ENCODE data around the gene COX6A1.
"Not testable (repeated sequence)": the region's sequence is repeated elsewhere in the genome, so short reads cannot be mapped to it uniquely, and the experiment has no call there.

COX6A1 gene

DNA sequence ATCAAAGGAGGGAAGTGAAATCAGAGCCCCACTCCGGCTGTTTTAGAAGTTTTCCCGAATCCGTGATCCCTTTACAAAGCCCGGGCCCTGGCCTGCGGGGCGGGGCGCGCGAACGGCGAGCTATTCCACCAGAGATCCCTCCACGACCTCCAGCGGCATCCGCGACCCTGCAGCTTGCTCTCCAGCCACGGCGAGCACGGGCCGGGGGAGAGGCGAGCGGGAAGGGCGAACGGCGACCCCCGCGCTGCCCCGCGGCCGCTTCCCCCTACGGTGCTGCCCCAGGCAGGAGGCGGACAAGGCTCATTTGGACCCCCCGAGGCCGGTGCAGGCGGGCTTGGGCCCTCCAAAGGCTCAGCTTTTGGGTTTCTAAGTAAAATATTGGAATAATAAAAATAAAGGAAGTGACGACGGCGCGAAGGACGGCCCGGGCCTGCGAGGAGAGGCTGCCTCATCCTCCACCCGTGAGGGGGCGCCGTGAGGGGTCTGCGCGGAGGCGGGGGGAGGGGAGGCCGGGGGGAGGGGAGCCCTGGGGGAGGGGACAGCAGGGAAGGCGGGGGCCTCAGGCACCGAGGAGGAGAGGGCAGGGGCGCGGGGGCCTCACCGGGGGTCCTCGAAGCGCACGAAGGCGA, 31.0 kb downstream of the COX6A1 start:
- DNase-seq = no peak

- peak; percentile 97 for DNase-seq
Measured at GRCh38 chr12:120469450-120470149, 31.7 kb downstream of the COX6A1 start, which contains the start of gene SRSF9. SRSF9 (minus strand) TSS chr12:120469748; CDS start chr12:120469609, 139 bp downstream.

GRCh38 chr12:120470150-120470784, 32.4 kb downstream of the COX6A1 start:
- DNase-seq = no peak

DNA sequence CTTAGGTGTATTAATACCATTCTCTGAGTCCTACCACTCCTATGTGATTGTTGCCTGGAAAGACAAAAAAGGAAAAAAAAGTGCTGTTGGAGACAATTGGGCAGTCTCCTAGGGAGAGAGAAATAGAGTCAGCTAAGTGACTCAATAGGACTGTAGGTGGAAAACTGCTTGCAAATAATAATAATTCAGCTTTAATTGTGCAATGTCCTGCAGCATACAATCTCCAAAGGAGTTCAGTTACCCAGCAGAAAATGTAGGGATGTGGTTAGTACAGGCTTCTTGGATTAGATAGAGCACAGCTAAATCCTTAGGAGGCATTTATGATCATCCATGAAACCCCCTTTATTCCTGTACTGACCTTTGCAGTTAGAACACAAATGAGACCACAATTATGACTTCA, 34.6 kb downstream of the COX6A1 start:
- DNase-seq = no peak

GRCh38 chr12:120473807-120474615, 36.1 kb downstream of the COX6A1 start:
- DNase-seq = no peak

GRCh38 chr12:120474616-120474960, 36.7 kb downstream of the COX6A1 start:
- DNase-seq = no peak

GRCh38 chr12:120475643-120476042, 37.7 kb downstream of the COX6A1 start:
- no peak for DNase-seq

DNA sequence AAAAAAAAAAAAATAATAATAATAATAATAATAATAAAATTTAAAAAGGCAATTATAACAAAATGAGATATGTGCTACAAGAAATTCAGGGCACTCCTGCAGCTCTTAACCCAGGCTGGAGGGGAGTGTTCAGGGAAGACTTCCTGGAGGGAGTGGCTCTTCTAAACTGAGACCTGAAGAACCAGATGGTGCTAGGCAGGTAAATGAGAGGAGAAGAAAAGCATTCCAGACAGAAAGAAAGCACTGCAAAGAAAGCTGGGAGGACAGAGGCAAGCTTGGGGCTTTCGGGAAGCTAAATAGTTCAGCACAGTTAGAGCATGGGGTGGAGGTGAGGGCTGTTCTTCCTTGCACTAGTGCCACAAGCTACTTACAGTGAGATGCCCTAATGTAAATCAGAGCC, 41.5 kb downstream of the COX6A1 start:
- no peak for DNase-seq

DNA sequence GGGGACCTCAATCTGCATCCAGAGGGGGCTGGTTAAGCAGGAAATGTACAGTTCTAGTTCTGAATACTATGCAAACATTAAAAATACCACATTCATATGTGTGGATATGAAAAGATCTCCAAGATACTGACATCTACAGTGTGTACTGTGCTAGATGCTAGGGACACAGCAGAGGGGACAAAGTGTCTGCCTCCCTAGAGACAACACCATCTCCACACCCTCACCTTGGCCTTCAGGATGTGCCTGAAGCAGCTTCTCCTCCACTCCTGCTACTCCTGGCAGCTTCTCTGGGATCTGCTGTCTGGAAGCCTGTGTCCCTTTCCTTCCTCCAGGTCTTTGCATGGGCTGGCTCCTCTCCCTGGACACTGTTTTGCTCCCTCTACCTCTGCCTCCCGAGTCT, 42.3 kb downstream of the COX6A1 start:
- no peak for DNase-seq

DNA sequence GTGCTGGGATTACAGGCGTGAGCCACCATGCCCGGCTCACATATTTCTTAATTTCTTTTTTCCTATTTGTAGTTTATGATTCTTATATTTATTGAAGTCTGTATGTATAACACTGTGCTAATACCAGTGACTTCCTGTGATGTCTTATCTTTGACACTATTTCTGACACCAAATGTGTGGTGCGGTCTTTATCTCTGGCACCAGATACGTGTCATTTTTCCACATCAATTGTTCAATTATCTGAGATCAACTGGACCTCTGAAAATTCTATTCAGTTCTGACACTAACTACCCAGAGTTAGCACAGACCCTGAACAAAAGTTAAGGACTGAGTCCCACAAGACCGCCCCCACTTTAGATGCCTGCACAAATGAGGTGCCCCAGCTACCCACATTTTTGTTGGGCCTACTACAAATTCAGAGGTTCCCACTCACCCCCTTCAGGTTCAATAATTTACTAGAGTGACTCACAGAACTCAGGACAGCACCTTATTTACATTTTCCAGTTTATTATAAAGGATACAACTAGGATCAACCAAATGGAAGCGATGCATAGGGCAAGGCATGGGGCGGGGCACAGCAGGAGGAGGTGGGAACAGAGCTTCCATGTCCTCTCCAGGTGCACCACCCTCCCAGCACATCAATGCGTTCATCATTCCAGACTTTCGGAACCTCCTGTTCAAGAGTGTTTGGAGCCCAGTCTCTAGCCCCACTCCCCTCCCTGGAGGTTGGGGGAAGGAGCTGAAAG, 43.3 kb downstream of the COX6A1 start:
- no peak for DNase-seq

- no peak for DNase-seq
Measured at GRCh38 chr12:120483621-120484020, 45.7 kb downstream of the COX6A1 start.

DNA sequence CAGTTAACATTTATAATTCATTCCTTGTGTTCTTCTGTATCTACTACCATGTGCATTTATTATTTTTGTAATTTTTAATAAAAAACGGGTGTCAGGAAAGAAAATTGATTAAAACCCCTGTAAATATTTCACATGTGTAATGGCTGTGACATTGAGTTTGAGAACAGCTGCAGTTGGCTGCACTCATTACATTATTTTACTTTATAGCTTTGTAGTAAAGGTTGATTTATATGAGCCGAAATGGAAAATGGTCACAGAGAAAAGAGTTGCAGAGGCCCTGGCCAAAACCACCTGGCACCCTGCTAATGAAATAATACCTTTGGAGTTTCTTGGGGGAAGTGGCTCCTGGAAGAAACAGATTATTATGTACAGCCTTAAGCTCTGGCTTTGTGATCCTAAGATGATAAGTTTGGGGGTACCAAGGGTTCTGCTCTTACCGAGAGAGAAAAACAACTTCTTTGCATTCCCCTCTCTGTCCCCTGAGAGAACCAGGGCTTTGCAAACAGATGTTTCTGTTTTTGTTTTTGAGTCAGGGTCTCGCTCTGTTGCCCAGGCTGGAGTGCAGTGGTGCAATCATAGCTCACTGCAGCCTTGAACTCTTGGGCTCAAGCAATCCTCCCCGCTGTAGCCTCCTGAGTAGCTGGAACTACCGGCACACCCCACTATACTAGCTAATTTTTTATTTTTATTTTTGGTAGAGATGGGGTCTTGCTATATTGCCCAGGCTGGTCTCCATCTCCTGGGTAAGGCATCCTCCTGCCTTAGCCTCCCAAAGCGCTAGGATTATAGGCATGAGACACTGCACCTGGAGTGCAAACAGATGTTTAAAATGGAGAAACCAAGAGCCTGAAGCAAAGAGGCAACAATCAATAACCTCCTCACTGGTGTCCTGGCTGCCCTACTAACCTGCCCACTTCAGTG, 48.3 kb downstream of the COX6A1 start:
- no peak for DNase-seq

DNA sequence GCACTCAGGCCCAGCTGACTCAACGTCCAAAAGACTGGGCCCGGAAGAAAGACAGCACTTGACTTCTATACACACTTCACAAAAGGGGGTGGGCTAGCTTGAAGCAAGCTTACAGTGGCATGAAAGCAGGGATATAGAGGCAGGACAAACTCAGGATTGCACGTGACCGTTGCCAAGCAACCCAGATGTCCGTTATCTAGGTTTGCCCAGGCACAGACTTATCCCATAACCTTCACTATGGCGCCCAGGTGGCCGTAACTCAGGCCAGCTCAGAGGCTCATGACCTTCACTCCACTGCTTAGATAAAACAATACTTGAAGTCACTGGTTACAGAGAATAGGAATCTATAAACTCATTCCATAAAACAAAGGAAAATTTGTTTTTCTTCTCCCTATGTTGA, 49.6 kb downstream of the COX6A1 start:
- DNase-seq = not testable (repeated sequence)

DNA sequence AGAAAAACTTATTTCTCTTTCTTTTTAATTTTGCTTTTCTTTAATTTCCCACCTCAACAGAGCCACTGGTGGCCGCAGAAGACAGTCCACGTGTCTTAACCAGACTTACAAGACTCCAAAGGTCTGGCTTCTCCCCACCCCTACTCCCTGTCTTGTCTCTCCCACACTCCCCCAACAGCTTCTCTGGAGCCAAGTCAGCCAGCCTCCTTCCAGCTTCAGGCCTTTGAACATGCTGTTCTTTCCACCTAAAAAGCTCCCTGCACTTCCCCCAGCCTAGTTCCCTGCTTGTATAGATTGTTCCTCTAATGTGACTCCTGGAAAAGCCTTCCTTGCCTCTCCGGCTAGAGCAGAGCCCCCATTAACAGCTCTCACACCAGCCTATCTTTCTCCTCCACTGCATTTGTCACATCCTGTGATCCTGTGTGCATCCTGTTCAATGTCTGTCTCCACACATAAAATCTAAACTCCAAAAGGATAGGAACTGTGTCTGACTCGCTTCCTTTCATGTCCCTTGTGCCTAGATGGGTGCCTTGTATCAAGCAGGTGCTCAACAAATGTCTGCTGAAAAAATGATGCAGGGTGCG, 50.2 kb downstream of the COX6A1 start:
- DNase-seq = no peak

GRCh38 chr12:120489018-120489417, 51.1 kb downstream of the COX6A1 start:
- DNase-seq = no peak

DNA sequence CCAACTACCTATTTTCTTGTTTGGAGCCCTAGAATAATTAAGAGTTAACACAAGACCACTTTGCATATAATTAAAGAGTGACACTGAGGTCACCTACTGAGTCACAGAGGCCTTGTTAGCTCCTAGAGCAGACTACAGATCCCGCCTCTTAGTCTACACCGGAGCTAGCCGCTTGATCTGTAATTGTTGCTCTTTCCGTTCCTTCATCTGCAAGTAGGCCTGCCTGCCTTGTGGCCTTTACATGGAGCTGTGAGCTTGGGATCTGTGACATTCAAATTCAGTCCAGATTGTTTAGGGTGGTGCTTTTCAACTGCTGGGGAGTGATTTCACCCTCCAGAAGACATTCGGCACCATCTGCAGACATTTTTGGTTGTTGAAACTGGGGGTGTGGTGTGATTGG, 52.4 kb downstream of the COX6A1 start:
- DNase-seq = no peak

Data from NCI-H774 (cell line).